Endothelial cell of umbilical vein (primary cell): ENCODE measurements around the gene IPO9.

Experiments used
- CTCF ChIP-seq, 2 donors: IDR thresholded peaks; 1 replicate in 1 of 2; 2 replicates in 1 of 2; pipeline ENCODE4 v1.5.1; 2011; ENCODE audit warnings: low read length in 2 of 2, mild to moderate bottlenecking in 2 of 2, moderate library complexity in 2 of 2, control low read depth in 1 of 2, inconsistent platforms in 1 of 2, low read depth in 1 of 2; ENCODE audit not compliant: insufficient read depth in 1 of 2; ENCODE audit errors: extremely low read depth in 1 of 2
- EZH2 ChIP-seq: IDR thresholded peaks from 2 replicates; pipeline ENCODE4 v1.6.1; 2012; ENCODE audit warnings: borderline replicate concordance, low read depth, mild to moderate bottlenecking, moderate library complexity, low read length, inconsistent platforms; ENCODE audit not compliant: severe bottlenecking
- JUN ChIP-seq: IDR thresholded peaks from 2 replicates; pipeline ENCODE4 v1.6.1; 2011; ENCODE audit warnings: borderline replicate concordance, low read depth; ENCODE audit not compliant: insufficient read length, insufficient read depth
- MYC ChIP-seq: IDR thresholded peaks from one replicate; pipeline ENCODE4 v1.6.1; 2011; ENCODE audit warnings: mild to moderate bottlenecking, low read depth, low read length
- POLR2A ChIP-seq: IDR thresholded peaks from 2 replicates; pipeline ENCODE4 v1.6.1; 2012; ENCODE audit warnings: low read depth, mild to moderate bottlenecking, control low read depth, low read length
- POLR2AphosphoS5 ChIP-seq: IDR thresholded peaks from 2 replicates; pipeline ENCODE4 v1.6.1; 2012; ENCODE audit warnings: low read depth, mild to moderate bottlenecking, control low read depth, low read length, moderate library complexity; ENCODE audit not compliant: insufficient read depth

GRCh38 chr1:201883786-201884185, 54.8 kb downstream of the IPO9 start:
- TF ChIP-seq POLR2A (no peak), CTCF (IDR thresholded peaks at IDR 0.05; ENCODE audit: extremely low read depth in 1 of 2, insufficient read depth in 1 of 2, low read depth in 1 of 2, low read length in 2 of 2) (no peak), JUN (no peak), MYC (no peak), EZH2 (no peak), POLR2AphosphoS5 (no peak)
